ENCODE data around the gene TMEM245. TPM values are rescaled to one million over a fixed set of nuclear protein-coding genes. Genes with fewer than 3 reads are reported as not detected.

Gene TMEM245
- total RNA-seq, 1 experiment from 2014 or later = 23.7 TPM

GRCh38 chr9:109100543-109101201 lies 19.1 kb downstream of the TMEM245 start:
- CTCF ChIA-PET = no interaction called here
- TF ChIP-seq EZH2phosphoT487 (IDR thresholded peaks at IDR 0.05; ENCODE audit: borderline replicate concordance, low read length) (no peak), CTCF (conservative IDR thresholded peaks at IDR 0.05; ENCODE audit: low read depth, low read length) (no peak), EZH2 (IDR thresholded peaks at IDR 0.05; ENCODE audit: low read length, unreplicated experiment) (no peak)
- no peaks in the 10 kb centered on the region for H3K27me3 ChIP-seq (ENCODE audit: low read length)
- 0 out of 2 replicates have a peak overlapping the region, but pooled peaks have one; percentile 12 for H3K9ac ChIP-seq (ENCODE audit: low read length)
- H3F3A ChIP-seq (ENCODE audit: low read length, unreplicated experiment) = peaks cover 6% of the 10 kb centered on the region
- peaks cover 91% of the 10 kb centered on the region for H3K79me2 ChIP-seq (ENCODE audit: low read length)
- POLR2A ChIA-PET (ENCODE audit: unreplicated experiment) = no interaction called here
- peak overlapping the region; percentile 76; the same call in 1 of the 2 replicates for H3K4me2 ChIP-seq (ENCODE audit: low read length)
- peaks cover 16% of the 10 kb centered on the region for H3K36me3 ChIP-seq (ENCODE audit: low read depth, low read length)
- H3K4me3 ChIP-seq (ENCODE audit: low read length) = no peak overlapping the region
- no peak overlapping the region for H2AFZ ChIP-seq (ENCODE audit: low read length)
- ATAC-seq = no peak
- H3K27ac ChIP-seq (ENCODE audit: low read length) = peak overlapping the region; percentile 83
- intact Hi-C loops (cut with micrococcal nuclease) = no loop called here
- H4K20me1 ChIP-seq (ENCODE audit: low read length) = peaks cover 10% of the 10 kb centered on the region; the same call in 1 of the 2 replicates
- no peaks in the 10 kb centered on the region for H3K9me2 ChIP-seq (replicated peaks; ENCODE audit: low read length)
- H3K9me3 ChIP-seq (ENCODE audit: low read length) = no peaks in the 10 kb centered on the region
- DNase-seq = no peak
- no TSS peak for BruUV-seq (replicated peaks)
- H3K4me1 ChIP-seq (ENCODE audit: insufficient read depth, low read length) = peaks cover 48% of the 10 kb centered on the region

DNA sequence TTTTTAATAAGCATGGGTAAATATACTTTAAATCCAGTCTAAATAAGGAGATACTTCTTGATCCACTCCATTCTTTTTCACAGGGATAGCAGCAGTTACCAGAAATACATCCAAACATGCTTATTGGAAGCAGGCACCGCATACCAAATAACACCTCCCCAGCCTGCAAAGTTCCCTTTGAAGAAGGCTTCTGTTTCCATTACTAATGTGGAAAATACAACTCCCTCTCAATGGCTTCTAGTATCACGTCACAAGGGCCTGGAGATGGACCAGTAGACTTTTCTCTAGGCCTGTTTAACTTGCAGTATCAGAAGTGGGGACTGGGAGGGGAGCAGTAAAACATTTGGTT lies 20.8 kb downstream of the TMEM245 start:
- no peak for ATAC-seq
- H3K36me3 ChIP-seq (ENCODE audit: low read depth, low read length) = peaks cover 8% of the 10 kb centered on the region
- CTCF ChIA-PET = no interaction called here

More for the DNA sequence above, 20.8 kb downstream of the TMEM245 start:
- H3K9ac ChIP-seq (ENCODE audit: low read length) = no peak overlapping the region
- peak overlapping the region; percentile 62 for H3K27ac ChIP-seq (ENCODE audit: low read length)
- H3K4me3 ChIP-seq (ENCODE audit: low read length) = no peak overlapping the region
- H3K4me1 ChIP-seq (ENCODE audit: insufficient read depth, low read length) = peaks cover 48% of the 10 kb centered on the region
- TF ChIP-seq EZH2phosphoT487 (IDR thresholded peaks at IDR 0.05; ENCODE audit: borderline replicate concordance, low read length) = no peak
- TF ChIP-seq EZH2 (IDR thresholded peaks at IDR 0.05; ENCODE audit: low read length, unreplicated experiment) = no peak
- no peak for TF ChIP-seq CTCF (conservative IDR thresholded peaks at IDR 0.05; ENCODE audit: low read depth, low read length)
- no peaks in the 10 kb centered on the region for H3K9me3 ChIP-seq (ENCODE audit: low read length)
- peak overlapping the region; percentile 42; the same call in 1 of the 2 replicates for H3K4me2 ChIP-seq (ENCODE audit: low read length)
- no peaks in the 10 kb centered on the region for H3K9me2 ChIP-seq (replicated peaks; ENCODE audit: low read length)
- intact Hi-C loops (cut with micrococcal nuclease) = loop anchor here (2.0 kb wide), 1 partner anchor 20 kb away; the partner anchor contains the start of gene TMEM245
- peaks cover 6% of the 10 kb centered on the region for H3F3A ChIP-seq (ENCODE audit: low read length, unreplicated experiment)
- no peak for DNase-seq
- POLR2A ChIA-PET (ENCODE audit: unreplicated experiment) = no interaction called here
- peaks cover 10% of the 10 kb centered on the region; the same call in 1 of the 2 replicates for H4K20me1 ChIP-seq (ENCODE audit: low read length)
- no peaks in the 10 kb centered on the region for H3K27me3 ChIP-seq (ENCODE audit: low read length)
- peaks cover 93% of the 10 kb centered on the region for H3K79me2 ChIP-seq (ENCODE audit: low read length)
- BruUV-seq (replicated peaks) = no TSS peak
- H2AFZ ChIP-seq (ENCODE audit: low read length) = no peak overlapping the region

All from PC-3 (cell line).